H1 (cell line): Measurements from ENCODE around the gene PARD3. TPM values are rescaled to one million over a fixed set of nuclear protein-coding genes. Genes with fewer than 3 reads are reported as not detected.

ENCODE experiments used
- CTBP2 ChIP-seq: IDR thresholded peaks from 2 replicates; pipeline ENCODE4 v1.7.0; 2011; ENCODE audit warnings: borderline replicate concordance, mild to moderate bottlenecking, moderate library complexity, mixed read lengths, low read length; ENCODE audit not compliant: insufficient read depth, insufficient read length
- KDM1A ChIP-seq: fragments of 200-600, 300-600 bp; sonication (generic); IDR thresholded peaks from 2 replicates; pipeline ENCODE4 v1.7.1; 2016; ENCODE audit warnings: mild to moderate bottlenecking, low read length, borderline replicate concordance
- SP1 ChIP-seq: IDR thresholded peaks from 2 replicates; pipeline ENCODE4 v1.6.1; 2011; ENCODE audit warnings: low read depth, low read length
- polyA plus RNA-seq, 7 experiments: library from polyadenylated mRNA; depleted of rRNA in 3 of 7; stranded (reverse) in 5 of 7; unstranded in 2 of 7; fragments of >200 nt in 5 of 7; fragments of 200-250 nt in 2 of 7; gene quantifications; 1 replicate in 5 of 7; 2 replicates in 1 of 7; 4 replicates in 1 of 7; pipeline versions ENCODE4 v1.2.1 to v1.2.3, GENCODE V29; 2011 to 2013; ENCODE audit warnings: missing spikeins in 2 of 7, mixed read lengths in 2 of 7
- total RNA-seq: library from RNA; stranded (reverse); fragmentation: NEBNext Ultra II Directional; extraction: Animal tissue kit (Norgen Biotek cat#: 25700); gene quantifications from 2 replicates; pipeline ENCODE4 v1.2.1, GENCODE V29; 2021
- TF ChIP-seq, protein P1 (sequence below): fragments of 300-600 bp; sonication (generic); IDR thresholded peaks from 2 replicates; pipeline ENCODE4 v1.7.1; 2012; ENCODE audit warnings: low read length, moderate library complexity, mild to moderate bottlenecking, inconsistent platforms; ENCODE audit not compliant: insufficient replicate concordance
- TF ChIP-seq, protein P2 (sequence below): IDR thresholded peaks from 2 replicates; pipeline ENCODE4 v1.6.1; 2012; ENCODE audit warnings: low read length, inconsistent platforms

The PARD3 gene
- total and polyA plus RNA-seq, 2 of the 8 experiments (the other 6 are each of a cell fraction or from before 2014, with no cell fraction given): 19.7 to 49.1 TPM

DNA sequence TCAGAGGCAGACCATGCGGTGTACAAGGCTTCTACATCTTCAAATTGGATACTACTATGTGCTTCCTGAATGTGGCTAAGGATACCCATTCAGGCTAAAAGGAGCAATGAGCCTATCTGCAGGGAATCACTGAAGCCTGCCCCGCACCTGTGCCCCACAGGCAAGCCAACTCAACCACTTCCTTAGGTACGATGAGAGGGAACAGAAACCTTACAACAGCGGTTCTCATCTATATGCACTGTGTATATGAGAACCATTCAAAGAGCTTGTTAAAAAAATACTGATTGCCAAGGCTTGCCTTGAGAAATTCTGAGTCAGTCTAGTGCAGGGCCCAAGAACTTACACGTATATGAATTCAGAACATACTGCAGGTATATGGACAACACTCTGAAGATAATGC, 679.6 kb downstream of the PARD3 start (continued):
- TF ChIP-seq, protein P1, sequence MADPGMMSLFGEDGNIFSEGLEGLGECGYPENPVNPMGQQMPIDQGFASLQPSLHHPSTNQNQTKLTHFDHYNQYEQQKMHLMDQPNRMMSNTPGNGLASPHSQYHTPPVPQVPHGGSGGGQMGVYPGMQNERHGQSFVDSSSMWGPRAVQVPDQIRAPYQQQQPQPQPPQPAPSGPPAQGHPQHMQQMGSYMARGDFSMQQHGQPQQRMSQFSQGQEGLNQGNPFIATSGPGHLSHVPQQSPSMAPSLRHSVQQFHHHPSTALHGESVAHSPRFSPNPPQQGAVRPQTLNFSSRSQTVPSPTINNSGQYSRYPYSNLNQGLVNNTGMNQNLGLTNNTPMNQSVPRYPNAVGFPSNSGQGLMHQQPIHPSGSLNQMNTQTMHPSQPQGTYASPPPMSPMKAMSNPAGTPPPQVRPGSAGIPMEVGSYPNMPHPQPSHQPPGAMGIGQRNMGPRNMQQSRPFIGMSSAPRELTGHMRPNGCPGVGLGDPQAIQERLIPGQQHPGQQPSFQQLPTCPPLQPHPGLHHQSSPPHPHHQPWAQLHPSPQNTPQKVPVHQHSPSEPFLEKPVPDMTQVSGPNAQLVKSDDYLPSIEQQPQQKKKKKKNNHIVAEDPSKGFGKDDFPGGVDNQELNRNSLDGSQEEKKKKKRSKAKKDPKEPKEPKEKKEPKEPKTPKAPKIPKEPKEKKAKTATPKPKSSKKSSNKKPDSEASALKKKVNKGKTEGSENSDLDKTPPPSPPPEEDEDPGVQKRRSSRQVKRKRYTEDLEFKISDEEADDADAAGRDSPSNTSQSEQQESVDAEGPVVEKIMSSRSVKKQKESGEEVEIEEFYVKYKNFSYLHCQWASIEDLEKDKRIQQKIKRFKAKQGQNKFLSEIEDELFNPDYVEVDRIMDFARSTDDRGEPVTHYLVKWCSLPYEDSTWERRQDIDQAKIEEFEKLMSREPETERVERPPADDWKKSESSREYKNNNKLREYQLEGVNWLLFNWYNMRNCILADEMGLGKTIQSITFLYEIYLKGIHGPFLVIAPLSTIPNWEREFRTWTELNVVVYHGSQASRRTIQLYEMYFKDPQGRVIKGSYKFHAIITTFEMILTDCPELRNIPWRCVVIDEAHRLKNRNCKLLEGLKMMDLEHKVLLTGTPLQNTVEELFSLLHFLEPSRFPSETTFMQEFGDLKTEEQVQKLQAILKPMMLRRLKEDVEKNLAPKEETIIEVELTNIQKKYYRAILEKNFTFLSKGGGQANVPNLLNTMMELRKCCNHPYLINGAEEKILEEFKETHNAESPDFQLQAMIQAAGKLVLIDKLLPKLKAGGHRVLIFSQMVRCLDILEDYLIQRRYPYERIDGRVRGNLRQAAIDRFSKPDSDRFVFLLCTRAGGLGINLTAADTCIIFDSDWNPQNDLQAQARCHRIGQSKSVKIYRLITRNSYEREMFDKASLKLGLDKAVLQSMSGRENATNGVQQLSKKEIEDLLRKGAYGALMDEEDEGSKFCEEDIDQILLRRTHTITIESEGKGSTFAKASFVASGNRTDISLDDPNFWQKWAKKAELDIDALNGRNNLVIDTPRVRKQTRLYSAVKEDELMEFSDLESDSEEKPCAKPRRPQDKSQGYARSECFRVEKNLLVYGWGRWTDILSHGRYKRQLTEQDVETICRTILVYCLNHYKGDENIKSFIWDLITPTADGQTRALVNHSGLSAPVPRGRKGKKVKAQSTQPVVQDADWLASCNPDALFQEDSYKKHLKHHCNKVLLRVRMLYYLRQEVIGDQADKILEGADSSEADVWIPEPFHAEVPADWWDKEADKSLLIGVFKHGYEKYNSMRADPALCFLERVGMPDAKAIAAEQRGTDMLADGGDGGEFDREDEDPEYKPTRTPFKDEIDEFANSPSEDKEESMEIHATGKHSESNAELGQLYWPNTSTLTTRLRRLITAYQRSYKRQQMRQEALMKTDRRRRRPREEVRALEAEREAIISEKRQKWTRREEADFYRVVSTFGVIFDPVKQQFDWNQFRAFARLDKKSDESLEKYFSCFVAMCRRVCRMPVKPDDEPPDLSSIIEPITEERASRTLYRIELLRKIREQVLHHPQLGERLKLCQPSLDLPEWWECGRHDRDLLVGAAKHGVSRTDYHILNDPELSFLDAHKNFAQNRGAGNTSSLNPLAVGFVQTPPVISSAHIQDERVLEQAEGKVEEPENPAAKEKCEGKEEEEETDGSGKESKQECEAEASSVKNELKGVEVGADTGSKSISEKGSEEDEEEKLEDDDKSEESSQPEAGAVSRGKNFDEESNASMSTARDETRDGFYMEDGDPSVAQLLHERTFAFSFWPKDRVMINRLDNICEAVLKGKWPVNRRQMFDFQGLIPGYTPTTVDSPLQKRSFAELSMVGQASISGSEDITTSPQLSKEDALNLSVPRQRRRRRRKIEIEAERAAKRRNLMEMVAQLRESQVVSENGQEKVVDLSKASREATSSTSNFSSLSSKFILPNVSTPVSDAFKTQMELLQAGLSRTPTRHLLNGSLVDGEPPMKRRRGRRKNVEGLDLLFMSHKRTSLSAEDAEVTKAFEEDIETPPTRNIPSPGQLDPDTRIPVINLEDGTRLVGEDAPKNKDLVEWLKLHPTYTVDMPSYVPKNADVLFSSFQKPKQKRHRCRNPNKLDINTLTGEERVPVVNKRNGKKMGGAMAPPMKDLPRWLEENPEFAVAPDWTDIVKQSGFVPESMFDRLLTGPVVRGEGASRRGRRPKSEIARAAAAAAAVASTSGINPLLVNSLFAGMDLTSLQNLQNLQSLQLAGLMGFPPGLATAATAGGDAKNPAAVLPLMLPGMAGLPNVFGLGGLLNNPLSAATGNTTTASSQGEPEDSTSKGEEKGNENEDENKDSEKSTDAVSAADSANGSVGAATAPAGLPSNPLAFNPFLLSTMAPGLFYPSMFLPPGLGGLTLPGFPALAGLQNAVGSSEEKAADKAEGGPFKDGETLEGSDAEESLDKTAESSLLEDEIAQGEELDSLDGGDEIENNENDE: no peak
- TF ChIP-seq KDM1A: no peak
- no peak for TF ChIP-seq SP1
- TF ChIP-seq, protein P2, sequence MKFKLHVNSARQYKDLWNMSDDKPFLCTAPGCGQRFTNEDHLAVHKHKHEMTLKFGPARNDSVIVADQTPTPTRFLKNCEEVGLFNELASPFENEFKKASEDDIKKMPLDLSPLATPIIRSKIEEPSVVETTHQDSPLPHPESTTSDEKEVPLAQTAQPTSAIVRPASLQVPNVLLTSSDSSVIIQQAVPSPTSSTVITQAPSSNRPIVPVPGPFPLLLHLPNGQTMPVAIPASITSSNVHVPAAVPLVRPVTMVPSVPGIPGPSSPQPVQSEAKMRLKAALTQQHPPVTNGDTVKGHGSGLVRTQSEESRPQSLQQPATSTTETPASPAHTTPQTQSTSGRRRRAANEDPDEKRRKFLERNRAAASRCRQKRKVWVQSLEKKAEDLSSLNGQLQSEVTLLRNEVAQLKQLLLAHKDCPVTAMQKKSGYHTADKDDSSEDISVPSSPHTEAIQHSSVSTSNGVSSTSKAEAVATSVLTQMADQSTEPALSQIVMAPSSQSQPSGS: no peak
- no peak for TF ChIP-seq CTBP2
